T-helper 1 cell (primary cell): ENCODE results near the gene RAMP2.
"Not testable (repeated sequence)": the region's sequence is repeated elsewhere in the genome, so short reads cannot be mapped to it uniquely, and the experiment has no call there.

ENCODE experiments used
- DNase-seq, 5 donors: peaks; one replicate each; pipeline ENCODE4 v3.0.0-alpha.2; 2012 to 2020
- total RNA-seq, 4 donors: gene quantifications; one replicate each; lab custom pipeline; 2026; lab: John Stamatoyannopoulos, UW

The RAMP2 gene
- total RNA-seq, result 0 reads per million in 4 donors

GRCh38 chr17:42760652-42761581 lies at the start of gene RAMP2:
RAMP2 (plus strand) TSS chr17:42761227; CDS start chr17:42761262, 35 bp downstream.
- DNase-seq, result no peak

GRCh38 chr17:42720996-42721583 lies 39.9 kb upstream of the RAMP2 start:
- peak in 2 of 5 donors; percentile 33 to 51 for DNase-seq

GRCh38 chr17:42723636-42724035 lies 37.4 kb upstream of the RAMP2 start:
- DNase-seq, result no peak

- no peak for DNase-seq
Measured at GRCh38 chr17:42725143-42725542, 35.9 kb upstream of the RAMP2 start.

- no peak for DNase-seq
Measured at GRCh38 chr17:42740699-42741098, 20.3 kb upstream of the RAMP2 start.

- DNase-seq, result not testable (repeated sequence)
Measured at GRCh38 chr17:42742916-42743315, 18.1 kb upstream of the RAMP2 start.

GRCh38 chr17:42743595-42744282 lies 17.3 kb upstream of the RAMP2 start:
- DNase-seq, result no peak

- peak; percentile 56 to 67 (median 62) for DNase-seq
Measured at GRCh38 chr17:42744283-42744805, 16.7 kb upstream of the RAMP2 start.

- peak; percentile 86 to 93 (median 87) for DNase-seq
Measured at GRCh38 chr17:42744806-42745617, 16.0 kb upstream of the RAMP2 start, which contains the start of gene EZH1. EZH1 (minus strand) TSS chr17:42745040; CDS start chr17:42728941, 16,099 bp downstream.

- DNase-seq, result no peak
Measured at GRCh38 chr17:42748202-42748907, 12.7 kb upstream of the RAMP2 start.

- no peak for DNase-seq
Measured at GRCh38 chr17:42748908-42749798, 11.9 kb upstream of the RAMP2 start.

- no peak for DNase-seq
Measured at GRCh38 chr17:42750739-42751344, 10.2 kb upstream of the RAMP2 start.

- no peak for DNase-seq
Measured at GRCh38 chr17:42751628-42752027, 9.4 kb upstream of the RAMP2 start.

GRCh38 chr17:42754782-42755181 lies 6.2 kb upstream of the RAMP2 start:
- no peak for DNase-seq

GRCh38 chr17:42759982-42760651 lies 910 bp upstream of the RAMP2 start:
- no peak for DNase-seq

GRCh38 chr17:42761638-42762037 lies 611 bp downstream of the RAMP2 start:
- DNase-seq, result no peak

- no peak for DNase-seq
Measured at GRCh38 chr17:42766124-42766523, 5.1 kb downstream of the RAMP2 start.

GRCh38 chr17:42767512-42767911 lies 6.5 kb downstream of the RAMP2 start:
- no peak for DNase-seq

- DNase-seq, result not testable (repeated sequence)
Measured at GRCh38 chr17:42768006-42768405, 7.0 kb downstream of the RAMP2 start.
